ENCODE data around the gene SV2C.

Gene SV2C

GRCh38 chr5:76388236-76388635, 305.1 kb downstream of the SV2C start:
- TF ChIP-seq CSRNP3 (CRISPR knock-in tag; IDR thresholded peaks at IDR 0.05): no peak
- TF ChIP-seq SNAI2 (CRISPR knock-in tag; IDR thresholded peaks at IDR 0.05): no peak
- TF ChIP-seq TCF4 (CRISPR knock-in tag; IDR thresholded peaks at IDR 0.05; ENCODE audit: borderline replicate concordance): no peak
- no peak for TF ChIP-seq ARNTL (CRISPR knock-in tag; IDR thresholded peaks at IDR 0.05; ENCODE audit: borderline replicate concordance, low read depth)
- ATAC-seq: no peak

DNA sequence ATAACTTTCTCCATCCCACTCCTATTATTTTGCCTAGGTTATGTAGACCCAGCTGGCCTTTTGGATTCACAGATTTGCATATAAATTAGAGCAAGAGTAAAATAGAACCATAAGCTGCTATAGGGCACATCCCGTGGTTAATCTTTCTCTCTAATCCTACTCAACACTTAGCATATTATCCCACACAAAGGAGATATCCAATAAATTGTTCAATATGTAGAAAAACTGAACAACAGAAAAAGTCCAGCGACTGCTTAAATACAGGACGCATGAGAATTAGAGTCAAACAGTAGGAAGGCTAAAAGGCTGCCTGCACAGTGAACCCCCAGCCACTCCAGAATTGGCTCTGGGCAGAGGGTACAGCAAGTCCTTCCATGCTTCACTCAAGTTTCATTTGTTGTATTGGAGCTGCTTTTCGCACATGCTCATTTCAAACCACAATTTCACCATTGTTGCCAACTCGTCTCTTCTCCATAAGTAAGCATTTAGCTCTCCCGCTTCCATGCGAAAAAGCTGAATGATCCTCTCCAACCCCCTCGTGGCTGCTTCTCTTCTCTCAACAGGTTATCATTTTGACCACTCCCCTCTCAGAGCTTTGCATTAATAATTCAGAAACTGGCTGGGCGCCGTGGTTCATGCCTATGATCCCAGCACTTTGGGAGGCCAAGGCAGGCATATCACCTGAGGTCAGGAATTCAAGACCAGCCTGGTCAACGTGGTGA, 305.8 kb downstream of the SV2C start:
- TF ChIP-seq ARNTL (CRISPR knock-in tag; IDR thresholded peaks at IDR 0.05; ENCODE audit: borderline replicate concordance, low read depth) (no peak), ZNF70 (CRISPR knock-in tag; IDR thresholded peaks at IDR 0.05) (no peak), GLIS3 (CRISPR knock-in tag; IDR thresholded peaks at IDR 0.05) (no peak), ZC3H10 (CRISPR knock-in tag; IDR thresholded peaks at IDR 0.05) (no peak), TOX (CRISPR knock-in tag; IDR thresholded peaks at IDR 0.05; ENCODE audit: borderline replicate concordance) (no peak), ISL1 (CRISPR knock-in tag; IDR thresholded peaks at IDR 0.05) (no peak), CSRNP3 (CRISPR knock-in tag; IDR thresholded peaks at IDR 0.05) (no peak), ZFP30 (CRISPR knock-in tag; IDR thresholded peaks at IDR 0.05) (no peak), ESRRG (CRISPR knock-in tag; IDR thresholded peaks at IDR 0.05) (no peak), ZNF8 (CRISPR knock-in tag; IDR thresholded peaks at IDR 0.05) (no peak), TCF4 (CRISPR knock-in tag; IDR thresholded peaks at IDR 0.05; ENCODE audit: borderline replicate concordance) (no peak), PPARA (CRISPR knock-in tag; IDR thresholded peaks at IDR 0.05; ENCODE audit: borderline replicate concordance) (no peak), CSDC2 (CRISPR knock-in tag; IDR thresholded peaks at IDR 0.05) (no peak), ZFP3 (CRISPR knock-in tag; IDR thresholded peaks at IDR 0.05) (no peak), SNAI2 (CRISPR knock-in tag; IDR thresholded peaks at IDR 0.05) (no peak), OSR1 (CRISPR knock-in tag; IDR thresholded peaks at IDR 0.05) (no peak)
- TF ChIP-seq, protein P1, sequence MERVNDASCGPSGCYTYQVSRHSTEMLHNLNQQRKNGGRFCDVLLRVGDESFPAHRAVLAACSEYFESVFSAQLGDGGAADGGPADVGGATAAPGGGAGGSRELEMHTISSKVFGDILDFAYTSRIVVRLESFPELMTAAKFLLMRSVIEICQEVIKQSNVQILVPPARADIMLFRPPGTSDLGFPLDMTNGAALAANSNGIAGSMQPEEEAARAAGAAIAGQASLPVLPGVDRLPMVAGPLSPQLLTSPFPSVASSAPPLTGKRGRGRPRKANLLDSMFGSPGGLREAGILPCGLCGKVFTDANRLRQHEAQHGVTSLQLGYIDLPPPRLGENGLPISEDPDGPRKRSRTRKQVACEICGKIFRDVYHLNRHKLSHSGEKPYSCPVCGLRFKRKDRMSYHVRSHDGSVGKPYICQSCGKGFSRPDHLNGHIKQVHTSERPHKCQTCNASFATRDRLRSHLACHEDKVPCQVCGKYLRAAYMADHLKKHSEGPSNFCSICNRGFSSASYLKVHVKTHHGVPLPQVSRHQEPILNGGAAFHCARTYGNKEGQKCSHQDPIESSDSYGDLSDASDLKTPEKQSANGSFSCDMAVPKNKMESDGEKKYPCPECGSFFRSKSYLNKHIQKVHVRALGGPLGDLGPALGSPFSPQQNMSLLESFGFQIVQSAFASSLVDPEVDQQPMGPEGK (CRISPR knock-in tag; IDR thresholded peaks at IDR 0.05; ENCODE audit: borderline replicate concordance): no peak
- TF ChIP-seq, protein P2, sequence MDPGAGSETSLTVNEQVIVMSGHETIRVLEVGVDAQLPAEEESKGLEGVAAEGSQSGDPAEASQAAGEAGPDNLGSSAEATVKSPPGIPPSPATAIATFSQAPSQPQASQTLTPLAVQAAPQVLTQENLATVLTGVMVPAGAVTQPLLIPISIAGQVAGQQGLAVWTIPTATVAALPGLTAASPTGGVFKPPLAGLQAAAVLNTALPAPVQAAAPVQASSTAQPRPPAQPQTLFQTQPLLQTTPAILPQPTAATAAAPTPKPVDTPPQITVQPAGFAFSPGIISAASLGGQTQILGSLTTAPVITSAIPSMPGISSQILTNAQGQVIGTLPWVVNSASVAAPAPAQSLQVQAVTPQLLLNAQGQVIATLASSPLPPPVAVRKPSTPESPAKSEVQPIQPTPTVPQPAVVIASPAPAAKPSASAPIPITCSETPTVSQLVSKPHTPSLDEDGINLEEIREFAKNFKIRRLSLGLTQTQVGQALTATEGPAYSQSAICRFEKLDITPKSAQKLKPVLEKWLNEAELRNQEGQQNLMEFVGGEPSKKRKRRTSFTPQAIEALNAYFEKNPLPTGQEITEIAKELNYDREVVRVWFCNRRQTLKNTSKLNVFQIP (CRISPR knock-in tag; IDR thresholded peaks at IDR 0.05; ENCODE audit: borderline replicate concordance, low read depth): no peak
- no peak for ATAC-seq

DNA sequence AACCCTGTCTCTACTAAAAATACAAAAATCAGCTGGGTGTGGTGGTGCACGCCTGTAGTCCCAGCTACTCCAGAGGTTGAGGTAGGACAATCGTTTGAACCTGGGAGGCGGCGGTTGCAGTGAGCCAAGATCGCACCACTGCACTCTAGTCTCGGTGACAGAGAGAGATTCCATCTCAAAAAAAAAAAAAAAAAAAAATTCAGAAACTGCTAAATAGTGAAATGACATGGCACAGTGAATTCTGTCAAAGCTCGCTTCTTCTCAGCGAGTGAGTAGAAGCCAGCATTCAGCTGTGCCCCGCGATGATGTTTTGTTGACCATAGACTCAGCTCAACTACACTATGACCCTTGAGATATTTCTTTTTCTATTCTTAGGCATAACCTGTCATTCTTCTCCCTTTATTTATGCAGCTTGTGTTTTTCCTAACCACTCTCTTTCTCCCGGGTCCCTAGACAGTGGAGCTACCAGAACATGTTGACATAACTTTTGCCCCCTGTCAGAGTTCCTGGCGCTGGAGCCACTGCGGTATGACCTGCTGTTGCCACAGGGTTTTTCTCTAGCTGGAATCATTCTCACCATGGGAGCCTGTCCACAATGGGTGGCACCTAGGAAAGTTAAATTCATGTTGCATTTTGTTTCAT, 306.5 kb downstream of the SV2C start:
- TF ChIP-seq GLIS3 (CRISPR knock-in tag; IDR thresholded peaks at IDR 0.05): no peak
- TF ChIP-seq, protein P3, sequence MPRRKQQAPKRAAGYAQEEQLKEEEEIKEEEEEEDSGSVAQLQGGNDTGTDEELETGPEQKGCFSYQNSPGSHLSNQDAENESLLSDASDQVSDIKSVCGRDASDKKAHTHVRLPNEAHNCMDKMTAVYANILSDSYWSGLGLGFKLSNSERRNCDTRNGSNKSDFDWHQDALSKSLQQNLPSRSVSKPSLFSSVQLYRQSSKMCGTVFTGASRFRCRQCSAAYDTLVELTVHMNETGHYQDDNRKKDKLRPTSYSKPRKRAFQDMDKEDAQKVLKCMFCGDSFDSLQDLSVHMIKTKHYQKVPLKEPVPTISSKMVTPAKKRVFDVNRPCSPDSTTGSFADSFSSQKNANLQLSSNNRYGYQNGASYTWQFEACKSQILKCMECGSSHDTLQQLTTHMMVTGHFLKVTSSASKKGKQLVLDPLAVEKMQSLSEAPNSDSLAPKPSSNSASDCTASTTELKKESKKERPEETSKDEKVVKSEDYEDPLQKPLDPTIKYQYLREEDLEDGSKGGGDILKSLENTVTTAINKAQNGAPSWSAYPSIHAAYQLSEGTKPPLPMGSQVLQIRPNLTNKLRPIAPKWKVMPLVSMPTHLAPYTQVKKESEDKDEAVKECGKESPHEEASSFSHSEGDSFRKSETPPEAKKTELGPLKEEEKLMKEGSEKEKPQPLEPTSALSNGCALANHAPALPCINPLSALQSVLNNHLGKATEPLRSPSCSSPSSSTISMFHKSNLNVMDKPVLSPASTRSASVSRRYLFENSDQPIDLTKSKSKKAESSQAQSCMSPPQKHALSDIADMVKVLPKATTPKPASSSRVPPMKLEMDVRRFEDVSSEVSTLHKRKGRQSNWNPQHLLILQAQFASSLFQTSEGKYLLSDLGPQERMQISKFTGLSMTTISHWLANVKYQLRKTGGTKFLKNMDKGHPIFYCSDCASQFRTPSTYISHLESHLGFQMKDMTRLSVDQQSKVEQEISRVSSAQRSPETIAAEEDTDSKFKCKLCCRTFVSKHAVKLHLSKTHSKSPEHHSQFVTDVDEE (CRISPR knock-in tag; IDR thresholded peaks at IDR 0.05): no peak
- no peak for TF ChIP-seq SNAI2 (CRISPR knock-in tag; IDR thresholded peaks at IDR 0.05)
- TF ChIP-seq ARNTL (CRISPR knock-in tag; IDR thresholded peaks at IDR 0.05; ENCODE audit: borderline replicate concordance, low read depth): no peak
- no peak for TF ChIP-seq ZNF565 (CRISPR knock-in tag; conservative IDR thresholded peaks at IDR 0.05; ENCODE audit: low read depth)
- no peak for TF ChIP-seq CSDC2 (CRISPR knock-in tag; IDR thresholded peaks at IDR 0.05)
- no peak for ATAC-seq

Data from SK-N-SH treated with all-trans-retinoic acid at 6 μM for 48 hours (cell line).